Activated naive CD8-positive, alpha-beta T cell (primary cell): Measurements from ENCODE around the gene TNFRSF9.
"Not testable (repeated sequence)": the region's sequence is repeated elsewhere in the genome, so short reads cannot be mapped to it uniquely, and the experiment has no call there.

ENCODE experiments used
- H3K27ac Mint-ChIP-seq: one replicate; pipeline ENCODE4 v1.8.0; 2021; ENCODE audit warnings: mixed read lengths
- H3K27me3 Mint-ChIP-seq: one replicate; pipeline ENCODE4 v1.8.0; 2021; ENCODE audit warnings: mixed read lengths
- H3K36me3 Mint-ChIP-seq: one replicate; pipeline ENCODE4 v1.8.0; 2021; ENCODE audit warnings: mixed read lengths
- H3K4me1 Mint-ChIP-seq: one replicate; pipeline ENCODE4 v1.8.0; 2021; ENCODE audit warnings: low read depth, mixed read lengths
- H3K4me3 Mint-ChIP-seq: one replicate; pipeline ENCODE4 v1.8.0; 2021; ENCODE audit warnings: mild to moderate bottlenecking, mixed read lengths
- H3K9me3 Mint-ChIP-seq: one replicate; pipeline ENCODE4 v1.8.0; 2021; ENCODE audit warnings: low read depth, mixed read lengths

TNFRSF9 gene

GRCh38 chr1:7943251-7943650 is 2.6 kb upstream of the TNFRSF9 start:
- H3K36me3 Mint-ChIP-seq, result peaks cover 11% of the 10 kb centered on the region
- no peaks in the 10 kb centered on the region for H3K27me3 Mint-ChIP-seq
- peak overlapping the region; percentile 86 for H3K27ac Mint-ChIP-seq
- no peaks in the 10 kb centered on the region for H3K9me3 Mint-ChIP-seq
- peaks cover 33% of the 10 kb centered on the region for H3K4me1 Mint-ChIP-seq
- peak overlapping the region; percentile 85 for H3K4me3 Mint-ChIP-seq

- H3K36me3 Mint-ChIP-seq, result peaks cover 18% of the 10 kb centered on the region
- H3K9me3 Mint-ChIP-seq, result no peaks in the 10 kb centered on the region
- peak overlapping the region; percentile 86 for H3K27ac Mint-ChIP-seq
- H3K4me3 Mint-ChIP-seq, result peak overlapping the region; percentile 89
- H3K4me1 Mint-ChIP-seq, result peaks cover 37% of the 10 kb centered on the region
- H3K27me3 Mint-ChIP-seq, result no peaks in the 10 kb centered on the region
Observed at GRCh38 chr1:7942214-7942921, 1.7 kb upstream of the TNFRSF9 start.

DNA sequence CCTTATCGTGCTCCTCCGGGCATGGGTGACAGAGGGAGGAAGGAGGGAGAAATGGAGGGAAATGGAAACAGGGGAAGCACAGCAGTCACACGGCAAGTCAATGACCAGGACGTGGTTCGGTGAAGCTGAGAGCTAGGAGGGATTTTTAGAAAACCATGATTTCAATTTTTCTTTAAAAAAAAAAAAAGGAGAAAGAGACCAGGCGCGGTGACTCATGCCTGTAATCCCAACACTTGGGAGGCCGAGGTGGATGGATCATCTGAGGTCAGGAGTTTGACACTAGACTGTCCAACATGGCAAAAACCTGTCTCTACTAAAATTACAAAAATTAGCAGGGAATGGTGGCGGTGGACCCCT is 776 bp upstream of the TNFRSF9 start:
- Mint-ChIP-seq H3K27me3 (no peaks in the 10 kb centered on the region), H3K27ac (peak overlapping the region; percentile 95), H3K4me3 (peak overlapping the region; percentile 89), H3K36me3 (peaks cover 22% of the 10 kb centered on the region), H3K9me3 (no peaks in the 10 kb centered on the region), H3K4me1 (peaks cover 43% of the 10 kb centered on the region)

DNA sequence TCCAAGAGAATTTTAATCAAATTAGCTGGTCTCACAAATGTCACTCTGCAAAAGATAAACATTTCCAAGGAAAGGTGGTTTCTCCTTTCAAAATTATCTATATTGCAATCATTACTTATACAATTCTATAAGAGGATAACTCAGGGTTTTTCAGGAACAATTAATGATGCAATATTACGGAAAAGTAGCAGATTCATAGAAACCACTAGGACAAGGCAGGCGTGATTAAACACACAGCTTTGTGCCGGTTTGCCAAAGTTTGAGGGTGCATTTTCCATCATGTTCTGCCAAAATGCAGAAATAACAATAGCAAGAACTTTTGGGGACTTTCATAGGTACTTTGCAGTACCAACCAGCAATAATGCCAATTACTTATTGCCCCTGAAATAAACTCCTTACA is 605 bp downstream of the TNFRSF9 start:
- H3K4me3 Mint-ChIP-seq, result peak overlapping the region; percentile 89
- H3K4me1 Mint-ChIP-seq, result peaks cover 53% of the 10 kb centered on the region
- H3K27me3 Mint-ChIP-seq, result no peaks in the 10 kb centered on the region

GRCh38 chr1:7938070-7938469 is 2.6 kb downstream of the TNFRSF9 start:
- Mint-ChIP-seq H3K4me1 (peaks cover 62% of the 10 kb centered on the region), H3K36me3 (peaks cover 34% of the 10 kb centered on the region), H3K27me3 (no peaks in the 10 kb centered on the region), H3K4me3 (peak overlapping the region; percentile 89), H3K27ac (peak overlapping the region; percentile 64), H3K9me3 (no peaks in the 10 kb centered on the region)

More for the DNA sequence above, 605 bp downstream of the TNFRSF9 start:
- Mint-ChIP-seq H3K27ac (peak overlapping the region; percentile 95), H3K9me3 (no peaks in the 10 kb centered on the region), H3K36me3 (peaks cover 29% of the 10 kb centered on the region)

DNA sequence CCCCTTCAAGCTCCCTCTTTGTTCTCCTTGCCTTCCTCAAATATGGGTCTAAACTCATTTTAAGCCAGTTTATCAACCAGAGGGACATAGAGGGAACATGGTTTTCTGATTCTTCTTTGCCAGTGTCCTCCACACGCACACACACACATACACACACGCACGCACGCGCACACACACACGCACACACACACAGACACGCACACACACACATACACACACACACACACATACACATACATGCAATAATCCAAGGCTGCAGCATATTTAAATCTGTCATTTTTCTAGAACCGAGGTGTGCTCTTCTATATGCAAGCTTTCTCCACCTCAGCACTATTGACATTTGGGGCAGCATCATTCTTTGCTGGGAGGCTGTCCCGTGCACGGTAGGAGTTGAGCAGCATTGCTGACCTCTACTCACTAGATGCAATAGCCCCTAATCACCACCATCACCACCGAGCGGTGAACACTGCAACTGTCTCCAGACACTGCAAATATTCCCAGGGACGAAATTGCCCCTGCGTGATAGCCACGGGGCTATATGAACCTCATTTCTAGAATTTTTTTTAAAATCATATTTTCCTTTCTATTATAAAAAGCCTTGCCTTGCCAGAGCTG is 8.0 kb downstream of the TNFRSF9 start:
- H3K4me3 Mint-ChIP-seq, result peak overlapping the region; percentile 59
- peaks cover 77% of the 10 kb centered on the region for H3K4me1 Mint-ChIP-seq
- H3K27me3 Mint-ChIP-seq, result no peaks in the 10 kb centered on the region
- peaks cover 43% of the 10 kb centered on the region for H3K36me3 Mint-ChIP-seq
- no peaks in the 10 kb centered on the region for H3K9me3 Mint-ChIP-seq
- H3K27ac Mint-ChIP-seq, result peak overlapping the region; percentile 94

- peaks cover 76% of the 10 kb centered on the region for H3K4me1 Mint-ChIP-seq
- H3K9me3 Mint-ChIP-seq, result no peaks in the 10 kb centered on the region
- H3K27me3 Mint-ChIP-seq, result no peaks in the 10 kb centered on the region
- H3K27ac Mint-ChIP-seq, result peak overlapping the region; percentile 94
- H3K4me3 Mint-ChIP-seq, result peak overlapping the region; percentile 78
- peaks cover 41% of the 10 kb centered on the region for H3K36me3 Mint-ChIP-seq
Observed at GRCh38 chr1:7931446-7931812, 9.2 kb downstream of the TNFRSF9 start.

GRCh38 chr1:7930645-7931445 is 9.8 kb downstream of the TNFRSF9 start:
- Mint-ChIP-seq H3K4me1 (peaks cover 73% of the 10 kb centered on the region), H3K36me3 (peaks cover 44% of the 10 kb centered on the region), H3K27me3 (no peaks in the 10 kb centered on the region), H3K4me3 (peak overlapping the region; percentile 78), H3K27ac (peak overlapping the region; percentile 94), H3K9me3 (no peaks in the 10 kb centered on the region)

DNA sequence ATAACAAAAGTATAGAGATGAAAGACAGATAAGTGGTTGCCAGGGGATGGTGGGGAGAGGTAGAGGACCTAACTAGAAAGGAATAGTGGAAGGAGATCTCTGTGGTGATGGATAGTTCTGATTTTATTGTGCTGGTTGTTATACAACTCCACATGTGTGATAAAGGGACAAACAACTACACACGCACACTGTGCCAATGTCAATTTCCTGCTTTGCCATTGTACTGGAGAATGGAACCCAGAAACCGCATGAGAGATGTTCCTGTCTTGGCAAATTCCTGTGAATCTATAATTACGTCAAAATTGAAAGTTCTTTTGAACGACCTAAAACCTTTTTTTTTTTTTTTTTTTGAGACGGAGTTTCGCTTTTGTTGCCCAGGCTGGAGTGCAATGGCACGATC is 11.0 kb downstream of the TNFRSF9 start:
- Mint-ChIP-seq H3K9me3 (no peaks in the 10 kb centered on the region), H3K4me3 (peak overlapping the region; percentile 78), H3K27ac (peak overlapping the region; percentile 94), H3K27me3 (no peaks in the 10 kb centered on the region), H3K36me3 (peaks cover 38% of the 10 kb centered on the region), H3K4me1 (peaks cover 65% of the 10 kb centered on the region)

DNA sequence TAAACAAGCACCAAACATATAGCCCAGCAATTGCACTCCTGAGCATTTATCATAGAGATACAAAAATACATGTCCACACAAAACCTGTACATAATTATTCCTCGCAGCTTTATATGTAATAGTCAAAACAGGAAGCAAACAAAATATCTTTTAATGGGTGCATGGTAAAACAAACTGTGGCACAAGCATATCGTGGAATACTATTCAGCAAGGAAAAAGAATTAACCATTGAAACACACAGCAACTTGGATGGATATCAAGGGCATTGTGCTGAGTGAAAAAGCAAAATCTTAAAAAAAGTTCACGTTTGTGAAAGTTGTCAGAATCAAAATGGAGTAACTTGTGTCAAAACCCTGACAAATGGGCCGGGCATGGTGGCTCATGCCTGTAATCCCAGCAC is 12.4 kb downstream of the TNFRSF9 start:
- Mint-ChIP-seq H3K4me1 (peaks cover 57% of the 10 kb centered on the region), H3K36me3 (peaks cover 35% of the 10 kb centered on the region), H3K27ac (no peak overlapping the region), H3K9me3 (no peaks in the 10 kb centered on the region), H3K4me3 (peak overlapping the region; percentile 40), H3K27me3 (no peaks in the 10 kb centered on the region)

DNA sequence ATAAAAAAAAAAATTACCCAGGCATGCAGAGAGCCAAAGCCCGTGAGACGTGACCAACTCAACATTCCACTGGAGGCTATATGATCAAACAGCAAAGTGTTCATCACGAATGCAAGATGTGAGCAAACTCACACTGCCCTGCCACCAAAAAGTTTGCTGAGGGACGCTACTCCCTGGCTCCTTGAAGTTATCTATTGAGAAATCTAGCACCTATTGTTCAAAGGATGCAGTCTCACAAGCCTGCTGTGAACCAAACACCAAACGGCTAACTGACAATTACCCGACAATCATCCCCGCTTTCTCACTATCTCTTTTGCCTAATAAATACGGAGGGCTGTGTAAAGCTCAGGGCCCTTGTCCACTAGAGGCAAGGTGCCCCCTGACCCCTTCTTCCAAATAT is 13.6 kb downstream of the TNFRSF9 start:
- H3K9me3 Mint-ChIP-seq, H3K27ac Mint-ChIP-seq, H3K4me3 Mint-ChIP-seq, H3K27me3 Mint-ChIP-seq: not testable (repeated sequence)
- peaks cover 50% of the 10 kb centered on the region for H3K4me1 Mint-ChIP-seq
- peaks cover 28% of the 10 kb centered on the region for H3K36me3 Mint-ChIP-seq

DNA sequence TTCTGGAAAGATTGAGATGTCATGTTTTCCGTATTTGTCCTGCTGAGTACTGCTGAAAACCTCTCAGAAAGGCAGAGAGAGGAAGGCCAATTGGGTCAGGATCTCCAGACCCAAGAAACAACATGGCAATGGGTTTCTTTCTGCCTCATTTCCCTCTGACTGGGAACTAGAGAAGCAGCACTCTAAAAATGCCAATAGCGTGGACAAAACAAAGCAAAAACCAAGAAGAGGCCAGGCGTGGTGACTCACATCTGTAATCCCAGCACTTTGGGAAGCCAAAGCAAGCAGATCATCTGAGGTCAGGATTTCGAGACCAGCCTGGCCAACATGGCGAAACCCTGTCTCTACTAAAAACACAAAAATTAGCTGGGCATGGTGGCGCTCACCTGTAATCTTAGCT is 18.3 kb downstream of the TNFRSF9 start:
- Mint-ChIP-seq H3K27me3 (no peaks in the 10 kb centered on the region), H3K36me3 (peaks cover 22% of the 10 kb centered on the region), H3K9me3 (peaks cover 1% of the 10 kb centered on the region), H3K4me1 (peaks cover 46% of the 10 kb centered on the region), H3K27ac (peak overlapping the region; percentile 50), H3K4me3 (peak overlapping the region; percentile 9)

DNA sequence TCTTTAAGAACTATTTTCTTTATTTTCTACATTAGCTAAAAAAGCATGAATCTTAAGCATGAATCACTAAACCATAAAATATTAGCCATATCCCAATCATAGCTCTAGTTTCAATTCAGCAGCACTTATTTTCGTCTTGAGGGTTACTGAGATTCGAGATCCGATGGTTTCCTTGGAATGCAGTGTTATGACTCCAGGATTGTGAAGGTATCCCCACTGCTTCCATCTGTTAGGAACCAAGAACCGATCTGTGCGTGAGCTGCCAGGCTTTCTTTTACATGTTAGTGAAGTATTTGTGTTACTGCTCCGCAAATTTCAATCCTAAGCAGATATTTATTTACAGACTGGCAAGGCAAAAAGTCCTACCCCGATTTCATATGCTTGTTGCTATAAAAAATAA is 18.8 kb downstream of the TNFRSF9 start:
- H3K27me3 Mint-ChIP-seq, result no peaks in the 10 kb centered on the region
- peaks cover 22% of the 10 kb centered on the region for H3K36me3 Mint-ChIP-seq
- H3K4me1 Mint-ChIP-seq, result peaks cover 49% of the 10 kb centered on the region
- H3K9me3 Mint-ChIP-seq, result peaks cover 4% of the 10 kb centered on the region
- peak overlapping the region; percentile 9 for H3K4me3 Mint-ChIP-seq
- H3K27ac Mint-ChIP-seq, result peak overlapping the region; percentile 50

DNA sequence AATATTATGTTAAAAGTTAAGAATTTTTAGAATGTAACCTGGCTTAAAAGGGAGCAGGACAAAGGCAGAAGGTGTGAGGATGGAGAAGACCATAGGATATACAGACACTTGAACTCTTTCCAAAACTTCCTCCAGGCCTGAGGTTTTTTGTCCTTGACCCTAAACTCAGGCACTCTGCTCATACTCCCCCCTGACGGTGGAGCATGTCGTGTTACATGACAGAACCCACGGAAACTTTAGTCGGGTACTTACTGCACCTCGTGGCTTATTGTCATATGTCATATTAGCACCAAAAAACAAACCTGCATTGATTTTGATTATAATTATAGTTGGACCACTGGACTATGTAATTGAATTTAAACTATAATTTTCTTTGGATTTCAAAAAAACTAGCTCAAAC is 20.8 kb downstream of the TNFRSF9 start:
- H3K27ac Mint-ChIP-seq, result peak overlapping the region; percentile 94
- H3K36me3 Mint-ChIP-seq, result peaks cover 17% of the 10 kb centered on the region
- peaks cover 4% of the 10 kb centered on the region for H3K9me3 Mint-ChIP-seq
- H3K27me3 Mint-ChIP-seq, result no peaks in the 10 kb centered on the region
- H3K4me3 Mint-ChIP-seq, result peak overlapping the region; percentile 80
- peaks cover 55% of the 10 kb centered on the region for H3K4me1 Mint-ChIP-seq

- peaks cover 17% of the 10 kb centered on the region for H3K36me3 Mint-ChIP-seq
- not testable (repeated sequence) for H3K27me3 Mint-ChIP-seq, H3K9me3 Mint-ChIP-seq
- peak overlapping the region; percentile 28 for H3K27ac Mint-ChIP-seq
- H3K4me1 Mint-ChIP-seq, result peaks cover 68% of the 10 kb centered on the region
- H3K4me3 Mint-ChIP-seq, result peak overlapping the region; percentile 20
Observed at GRCh38 chr1:7917971-7918370, 22.7 kb downstream of the TNFRSF9 start.
